DOHH2 (cell line): ENCODE data around the gene NRM.

Experiments used
- EZH2phosphoT487 ChIP-seq: fragments of 200-600 bp; sonication (generic); IDR thresholded peaks from 2 replicates; pipeline ENCODE4 v1.6.1; 2017; ENCODE audit warnings: borderline replicate concordance, mild to moderate bottlenecking, antibody characterized with exemption, low read length, moderate library complexity, mixed read lengths
- TF ChIP-seq, protein P1 (sequence below): fragments of 200-600 bp; sonication (generic); IDR thresholded peaks from one replicate; pipeline ENCODE4 v1.5.1; 2014; ENCODE audit warnings: antibody characterized with exemption, mild to moderate bottlenecking, low read depth, low read length; ENCODE audit not compliant: poor library complexity, severe bottlenecking

DNA sequence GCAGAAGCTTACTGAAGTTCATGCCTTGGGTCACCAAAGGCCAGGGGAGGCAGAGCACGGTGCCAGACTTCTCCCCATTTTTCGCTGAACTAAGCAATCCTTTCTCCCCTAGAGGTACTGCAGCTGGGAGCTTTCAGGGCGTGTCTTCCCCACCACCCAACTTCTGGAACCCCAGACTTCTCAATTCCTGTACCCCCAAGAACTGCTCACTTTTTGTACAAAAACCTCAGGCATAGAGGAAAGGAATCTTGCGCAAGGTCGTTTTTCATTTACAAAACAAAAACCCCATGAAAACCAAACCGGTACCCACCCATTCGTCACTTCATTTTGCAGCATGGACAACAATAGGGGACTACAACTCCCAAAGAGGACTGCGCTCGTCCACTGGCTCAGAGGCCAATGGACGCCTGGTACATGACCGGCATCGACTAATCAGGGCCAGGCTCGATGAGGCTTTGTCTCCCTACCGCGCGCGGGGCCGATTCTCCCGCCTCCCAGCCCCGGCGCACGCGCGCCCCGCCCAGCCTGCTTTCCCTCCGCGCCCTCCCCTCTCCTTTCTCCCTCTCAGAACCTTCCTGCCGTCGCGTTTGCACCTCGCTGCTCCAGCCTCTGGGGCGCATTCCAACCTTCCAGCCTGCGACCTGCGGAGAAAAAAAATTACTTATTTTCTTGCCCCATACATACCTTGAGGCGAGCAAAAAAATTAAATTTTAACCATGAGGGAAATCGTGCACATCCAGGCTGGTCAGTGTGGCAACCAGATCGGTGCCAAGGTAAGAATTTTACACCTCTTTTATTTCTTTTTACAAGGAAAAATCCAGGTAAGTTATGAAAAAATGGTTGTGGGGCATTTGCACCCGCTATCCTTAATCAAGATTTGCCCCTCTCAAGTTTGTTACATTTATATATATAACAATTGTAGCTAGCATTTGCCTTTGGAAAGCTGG is 29.3 kb upstream of the NRM start, which contains the start of gene TUBB:
- TF ChIP-seq, protein P1, sequence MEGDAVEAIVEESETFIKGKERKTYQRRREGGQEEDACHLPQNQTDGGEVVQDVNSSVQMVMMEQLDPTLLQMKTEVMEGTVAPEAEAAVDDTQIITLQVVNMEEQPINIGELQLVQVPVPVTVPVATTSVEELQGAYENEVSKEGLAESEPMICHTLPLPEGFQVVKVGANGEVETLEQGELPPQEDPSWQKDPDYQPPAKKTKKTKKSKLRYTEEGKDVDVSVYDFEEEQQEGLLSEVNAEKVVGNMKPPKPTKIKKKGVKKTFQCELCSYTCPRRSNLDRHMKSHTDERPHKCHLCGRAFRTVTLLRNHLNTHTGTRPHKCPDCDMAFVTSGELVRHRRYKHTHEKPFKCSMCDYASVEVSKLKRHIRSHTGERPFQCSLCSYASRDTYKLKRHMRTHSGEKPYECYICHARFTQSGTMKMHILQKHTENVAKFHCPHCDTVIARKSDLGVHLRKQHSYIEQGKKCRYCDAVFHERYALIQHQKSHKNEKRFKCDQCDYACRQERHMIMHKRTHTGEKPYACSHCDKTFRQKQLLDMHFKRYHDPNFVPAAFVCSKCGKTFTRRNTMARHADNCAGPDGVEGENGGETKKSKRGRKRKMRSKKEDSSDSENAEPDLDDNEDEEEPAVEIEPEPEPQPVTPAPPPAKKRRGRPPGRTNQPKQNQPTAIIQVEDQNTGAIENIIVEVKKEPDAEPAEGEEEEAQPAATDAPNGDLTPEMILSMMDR, result no peak
- TF ChIP-seq EZH2phosphoT487, result no peak
